SH-SY5Y (cell line): ENCODE measurements around the gene EFCAB11.

Experiments
- GATA2 ChIP-seq: IDR thresholded peaks from 2 replicates; pipeline ENCODE4 v1.6.1; 2011; ENCODE audit warnings: mild to moderate bottlenecking, low read depth, low read length
- GATA3 ChIP-seq: IDR thresholded peaks from 2 replicates; pipeline ENCODE4 v1.6.1; 2011; ENCODE audit warnings: low read depth, mild to moderate bottlenecking, low read length, moderate library complexity

The EFCAB11 gene

DNA sequence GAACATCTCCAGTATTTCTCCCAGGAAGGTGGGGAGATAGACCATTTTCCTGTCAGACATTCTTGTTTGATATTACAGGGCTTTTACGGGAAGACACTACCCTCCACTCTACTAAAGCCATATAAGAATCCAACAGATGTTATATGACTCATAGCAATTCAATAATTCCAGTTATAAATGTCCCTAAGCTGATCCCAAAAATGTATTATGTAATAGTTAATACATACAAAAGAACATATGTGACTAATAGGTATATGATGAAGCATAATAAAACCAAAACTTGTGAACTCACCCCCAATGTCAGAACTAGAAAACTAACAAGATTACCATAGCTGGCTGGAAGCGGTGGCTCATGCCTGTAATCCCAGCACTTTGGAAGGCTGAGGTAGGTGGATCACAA lies 84.2 kb downstream of the EFCAB11 start:
- TF ChIP-seq GATA2 (no peak), GATA3 (no peak)

DNA sequence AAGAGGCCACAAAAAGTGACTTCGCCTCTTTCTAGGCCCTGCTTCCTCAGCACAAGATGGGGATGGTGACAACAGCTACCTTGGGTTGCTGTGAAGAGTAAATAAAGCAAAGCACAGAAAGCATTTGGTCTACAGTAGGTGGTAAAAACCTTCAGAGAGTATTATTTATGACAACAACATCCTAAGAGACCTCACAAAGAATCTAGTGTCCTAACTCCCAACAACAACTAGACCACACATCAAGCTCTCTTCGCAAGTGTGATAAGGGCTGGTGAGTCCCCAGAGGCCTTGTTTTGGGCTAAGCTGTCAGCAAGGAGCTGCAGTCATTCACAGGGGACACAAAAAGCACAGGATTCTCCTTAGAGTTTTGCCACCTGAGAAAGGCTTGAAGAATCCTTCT lies 84.9 kb downstream of the EFCAB11 start:
- TF ChIP-seq GATA2: no peak
- TF ChIP-seq GATA3: no peak

DNA sequence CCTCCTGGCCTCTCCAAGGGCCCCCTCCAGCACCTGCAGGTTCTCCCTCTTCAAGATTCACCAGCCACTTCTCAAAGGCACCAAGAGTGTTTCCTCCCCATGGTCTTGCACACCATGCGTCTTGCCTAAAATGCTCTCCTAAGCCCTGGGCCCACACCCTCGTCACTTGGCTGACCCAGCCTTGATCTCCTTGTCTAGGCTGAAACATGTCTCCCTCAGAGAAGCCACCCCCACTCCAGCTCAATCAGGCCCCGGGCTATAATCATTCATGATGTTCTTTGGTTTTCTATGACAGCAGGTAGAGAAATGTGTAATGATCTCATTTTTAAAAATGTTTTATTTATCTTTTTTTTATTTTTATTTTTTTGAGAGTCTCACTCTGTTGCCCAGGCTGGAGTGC lies 88.1 kb downstream of the EFCAB11 start:
- TF ChIP-seq GATA2: no peak
- TF ChIP-seq GATA3: no peak

DNA sequence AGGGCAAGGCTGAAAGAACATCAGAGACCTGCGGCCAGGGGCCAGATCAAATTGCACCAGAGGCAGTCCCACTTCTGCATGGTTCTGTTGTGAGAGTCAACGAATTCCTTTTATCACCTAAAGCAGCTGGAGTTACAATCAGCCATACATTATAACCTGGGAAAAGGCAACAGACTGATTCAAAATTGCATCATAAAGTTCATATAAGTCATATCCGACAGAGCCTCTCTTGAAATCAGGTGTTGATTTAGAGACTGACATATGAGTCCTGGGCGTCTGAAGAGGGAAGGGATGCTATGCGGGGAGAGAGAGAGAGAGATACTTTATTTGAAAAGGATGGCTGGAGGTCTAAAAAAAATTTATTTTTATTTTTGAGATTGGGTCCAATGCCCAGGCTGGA lies 89.4 kb downstream of the EFCAB11 start:
- TF ChIP-seq GATA3 (no peak), GATA2 (no peak)

DNA sequence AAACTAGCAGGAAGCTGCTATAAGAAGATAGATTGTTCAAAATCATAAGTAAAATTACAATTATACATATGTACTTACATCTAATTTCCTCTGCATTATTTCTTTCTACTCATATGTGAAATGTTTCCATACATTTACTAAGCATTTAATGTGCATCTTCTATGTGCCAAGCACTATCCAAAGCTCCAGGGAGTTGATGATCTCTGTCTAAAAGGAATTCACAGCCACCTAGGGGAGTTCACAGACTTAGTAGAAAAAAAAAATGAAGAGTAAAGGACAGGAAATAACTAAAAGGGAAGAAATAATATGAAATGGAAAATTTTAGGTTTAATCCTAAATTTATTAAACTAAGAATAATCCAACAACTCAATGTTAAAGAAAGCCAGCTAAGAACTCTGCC lies 91.7 kb downstream of the EFCAB11 start:
- TF ChIP-seq GATA2 (no peak), GATA3 (no peak)

DNA sequence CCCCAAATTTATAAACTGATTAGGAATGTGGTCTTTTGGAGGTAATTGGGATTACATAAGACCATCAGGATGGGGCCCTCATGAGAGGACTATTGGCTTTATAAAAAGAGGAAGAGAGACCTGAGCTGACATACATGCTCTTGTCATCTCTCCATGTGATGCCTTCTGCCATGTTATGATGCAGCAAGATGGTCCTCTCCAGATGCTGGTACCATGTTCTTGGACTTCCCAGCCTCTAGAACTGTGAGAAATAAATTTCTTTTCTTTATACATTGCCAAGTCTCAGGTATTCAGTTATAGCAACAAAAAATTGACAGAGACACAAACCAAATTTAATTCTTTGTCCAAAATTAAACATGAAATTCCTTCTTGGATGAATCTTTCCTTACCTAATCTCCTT lies 92.9 kb downstream of the EFCAB11 start:
- TF ChIP-seq GATA3 (no peak), GATA2 (no peak)

DNA sequence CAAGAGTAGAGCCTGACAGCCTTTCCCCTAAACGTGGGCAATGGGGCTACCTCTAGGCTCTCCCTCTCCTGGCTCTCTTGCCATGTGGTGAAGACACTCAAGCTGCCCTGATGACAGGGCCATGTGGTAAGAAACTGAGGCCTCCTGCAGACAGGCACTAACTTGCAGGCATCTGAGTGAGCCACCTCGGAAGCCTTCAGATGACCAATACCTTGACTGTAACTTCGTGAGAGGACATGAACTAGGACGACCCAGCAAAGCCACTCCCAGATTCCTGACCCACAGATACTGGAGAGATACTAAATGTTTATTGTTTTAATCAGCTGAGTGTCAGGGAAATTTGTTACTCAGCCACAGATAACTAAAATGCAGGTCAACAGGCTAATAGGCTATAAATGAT lies 96.4 kb downstream of the EFCAB11 start:
- TF ChIP-seq GATA2 (no peak), GATA3 (no peak)

DNA sequence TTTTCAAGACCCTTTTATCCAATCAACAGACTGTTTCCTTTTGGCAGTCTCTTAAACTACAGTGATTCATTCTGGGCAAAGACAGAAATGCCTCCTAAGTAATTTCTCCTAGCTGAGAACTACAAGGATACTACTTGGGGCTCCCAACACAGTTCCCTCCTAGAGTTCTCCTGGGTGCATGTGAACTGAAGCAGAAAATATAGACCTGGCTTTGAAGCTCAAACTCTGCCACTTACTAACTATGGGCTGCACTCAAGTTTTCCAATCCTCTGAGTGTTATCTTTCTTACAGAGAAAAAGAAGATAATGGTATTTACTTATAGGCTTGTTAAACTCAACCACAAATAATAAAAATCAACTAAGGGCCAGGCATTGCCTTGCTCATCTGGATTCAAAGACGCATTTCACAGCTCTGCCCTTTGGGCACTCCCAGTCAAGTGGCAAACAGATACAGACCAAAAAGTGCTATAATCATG lies 97.6 kb downstream of the EFCAB11 start:
- no peak for TF ChIP-seq GATA3
- no peak for TF ChIP-seq GATA2

DNA sequence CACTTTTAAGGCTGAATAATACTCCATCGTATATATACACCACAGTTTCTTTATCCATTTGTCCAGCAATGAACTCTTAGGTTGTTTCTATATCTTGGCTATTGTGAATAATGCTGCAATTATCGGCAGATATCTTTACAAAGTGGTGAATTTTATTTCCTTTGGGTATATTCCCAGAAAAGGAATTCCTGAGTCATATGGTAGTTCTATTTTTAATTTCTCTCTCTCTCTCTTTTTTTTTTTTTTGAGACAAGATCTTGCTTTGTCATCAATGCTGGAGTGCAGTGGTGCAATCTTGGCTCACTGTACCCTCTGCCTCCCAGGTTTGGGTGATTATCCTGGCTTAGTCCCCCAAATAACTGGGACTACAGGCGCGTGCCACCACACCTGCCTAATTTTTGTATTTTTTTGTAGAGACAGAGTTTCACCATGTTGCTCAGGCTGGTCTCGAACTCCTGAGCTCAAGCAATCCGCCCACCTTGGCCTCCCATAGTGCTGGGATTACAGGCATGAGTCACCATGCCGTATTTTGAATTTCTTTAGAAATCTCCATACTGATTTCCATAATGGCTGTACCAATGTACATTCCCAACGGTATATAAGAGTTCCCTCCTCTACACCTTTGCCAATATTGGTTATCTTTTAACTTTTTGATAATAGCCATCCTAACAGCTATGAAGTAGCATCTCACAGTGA lies 98.4 kb downstream of the EFCAB11 start:
- no peak for TF ChIP-seq GATA2
- no peak for TF ChIP-seq GATA3

DNA sequence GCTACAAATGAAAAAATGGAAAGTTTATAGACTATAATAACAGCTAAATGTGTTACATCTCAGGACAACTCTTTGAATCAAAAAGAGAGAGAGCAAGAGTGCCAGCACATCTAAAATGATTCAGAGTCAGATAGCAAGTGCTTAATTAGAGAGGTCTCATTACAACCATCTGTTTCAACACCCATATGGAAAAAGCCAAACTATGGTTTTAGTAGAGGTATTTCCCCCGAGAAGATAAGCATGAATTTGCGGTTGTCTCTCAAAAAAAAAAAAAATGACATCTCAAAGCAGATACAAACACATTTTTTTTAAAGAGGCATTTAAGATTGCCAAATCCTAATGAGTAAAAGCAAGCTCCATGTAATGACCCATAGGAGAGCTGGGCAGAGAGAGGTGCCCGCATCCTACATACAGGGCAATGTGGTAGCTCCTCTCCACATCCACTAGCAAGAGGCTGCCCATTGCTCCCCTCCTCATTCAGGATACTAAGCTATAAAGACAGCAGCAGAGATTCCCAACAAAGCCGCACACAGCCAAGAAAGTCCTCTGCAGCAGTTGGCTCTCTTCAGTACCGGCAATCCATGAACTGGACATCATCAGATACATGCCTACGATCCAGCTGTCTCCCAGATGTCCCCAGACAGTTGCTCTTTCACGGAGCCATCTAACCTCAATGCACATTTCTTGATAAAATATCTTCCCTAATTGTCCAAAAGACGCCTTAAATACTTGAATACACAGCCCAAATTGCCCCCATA lies 100.4 kb downstream of the EFCAB11 start:
- no peak for TF ChIP-seq GATA2
- no peak for TF ChIP-seq GATA3

DNA sequence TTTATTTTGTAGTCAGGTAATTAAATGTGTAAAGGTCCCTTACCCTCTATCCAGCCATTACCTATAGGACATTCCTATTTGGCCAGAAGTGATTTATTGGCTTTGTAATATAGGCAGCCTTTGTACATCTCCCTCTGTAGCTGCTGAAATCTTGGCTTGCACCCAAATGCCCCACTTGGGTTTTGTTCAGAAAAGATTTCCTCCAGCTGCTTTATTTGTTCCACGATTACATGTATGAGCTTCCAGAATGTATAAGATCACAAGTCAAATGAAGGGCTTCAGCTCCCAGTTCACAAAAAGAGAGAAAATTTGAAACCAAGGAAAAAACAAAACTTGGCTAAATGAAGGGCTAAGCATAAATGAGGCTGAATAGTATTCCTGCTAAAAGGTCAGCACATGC lies 103.4 kb downstream of the EFCAB11 start:
- TF ChIP-seq GATA3 (no peak), GATA2 (no peak)

DNA sequence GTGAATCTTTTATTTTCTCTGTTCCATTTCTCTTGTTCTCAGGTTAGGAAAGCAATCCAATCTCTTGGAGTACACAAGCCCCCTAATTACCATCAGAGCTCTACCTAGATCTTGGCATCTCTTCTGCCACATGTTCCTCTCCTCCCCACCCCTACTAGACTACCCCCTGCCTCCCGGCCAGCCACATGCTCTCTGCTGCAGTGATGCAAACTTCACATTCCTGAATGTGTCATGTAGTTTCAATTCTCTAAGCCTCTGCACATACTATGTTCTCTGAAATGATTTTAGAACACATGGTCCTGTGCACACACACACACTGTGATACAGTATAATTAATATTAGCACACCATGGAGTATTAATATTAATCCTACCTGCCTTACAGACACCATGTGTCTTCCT lies 104.6 kb downstream of the EFCAB11 start:
- TF ChIP-seq GATA2 (no peak), GATA3 (no peak)

DNA sequence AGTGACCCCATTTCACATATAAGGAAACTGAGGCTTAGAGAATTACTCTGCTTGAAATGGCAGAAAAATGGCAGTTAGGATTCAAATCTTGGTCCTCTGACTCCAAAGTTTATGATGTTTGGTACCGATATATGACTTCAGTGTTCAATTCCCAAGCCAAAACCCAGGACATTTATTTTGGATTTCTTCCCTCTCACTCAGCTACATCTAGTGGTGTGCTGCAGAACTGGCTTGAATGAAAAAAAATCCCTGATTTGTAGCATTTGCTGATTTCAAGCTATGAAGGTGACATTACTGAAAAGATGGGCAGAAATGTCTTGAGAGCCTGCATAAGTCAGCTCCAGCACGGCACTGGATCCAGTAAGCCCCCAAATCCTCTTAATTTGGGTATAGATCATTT lies 106.4 kb downstream of the EFCAB11 start:
- TF ChIP-seq GATA3 (no peak), GATA2 (no peak)

DNA sequence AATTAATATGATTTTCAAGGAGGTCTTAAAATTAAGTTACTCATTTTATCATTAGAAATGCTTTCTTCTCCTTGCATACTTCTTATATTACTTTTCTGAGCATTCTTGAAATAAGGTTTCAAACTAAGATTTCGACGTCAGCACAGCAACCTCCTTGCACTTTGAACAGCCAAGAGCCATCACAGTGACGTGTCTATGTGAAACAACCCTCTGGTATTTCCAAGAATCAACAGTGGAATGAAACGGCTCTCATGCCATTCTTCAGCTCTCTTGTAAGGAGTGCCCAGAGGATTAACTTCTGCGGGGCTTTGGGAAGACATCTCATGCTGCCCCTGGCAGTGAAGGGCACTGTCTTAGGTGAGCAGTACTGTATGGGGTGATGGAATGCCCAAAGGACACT lies 109.2 kb downstream of the EFCAB11 start:
- TF ChIP-seq GATA3: no peak
- TF ChIP-seq GATA2: no peak

DNA sequence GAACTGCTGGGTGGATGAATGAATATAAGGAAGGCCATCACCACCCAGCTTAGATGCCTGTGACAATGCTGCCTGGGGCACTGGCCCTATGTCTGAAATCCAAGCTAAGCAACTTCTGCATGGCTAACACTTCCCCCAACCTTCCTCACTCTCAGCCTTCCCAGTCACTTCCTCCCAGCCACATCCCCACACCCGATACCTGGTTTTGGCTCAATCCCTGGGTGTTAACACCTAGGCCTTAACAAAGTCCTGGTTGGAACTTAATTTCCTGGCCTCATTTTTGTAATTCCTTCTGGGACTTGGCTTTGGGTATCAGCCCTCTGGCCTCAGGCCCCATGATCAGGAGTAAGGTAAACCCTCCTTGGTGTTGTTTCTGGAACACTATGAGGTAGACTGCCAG lies 110.0 kb downstream of the EFCAB11 start:
- TF ChIP-seq GATA3: no peak
- TF ChIP-seq GATA2: no peak
